Activated CD4-positive, alpha-beta memory T cell treated with anti-CD3 and anti-CD28 coated beads for 36 hours (primary cell): ENCODE data around the gene PSME2. TPM values are rescaled to one million over a fixed set of nuclear protein-coding genes. Genes with fewer than 3 reads are reported as not detected.

Experiments
- CTCF ChIA-PET: fragments of 350-600 bp; sonication (Branson Sonifier 250); formaldehyde crosslinking; loops from one replicate; lab custom pipeline; 2021; ENCODE audit warnings: antibody characterized with exemption, inconsistent platforms; lab: Charles Lee
- POLR2A ChIA-PET: fragments of 350-600 bp; sonication (Branson Sonifier 250); formaldehyde crosslinking; loops from one replicate; lab custom pipeline; 2021; ENCODE audit warnings: antibody characterized with exemption; lab: Charles Lee
- DNase-seq: peaks from one replicate; pipeline ENCODE4 v3.0.0-alpha.2; 2020
- H3K27ac Mint-ChIP-seq: one replicate; pipeline ENCODE4 v1.8.0; 2021; ENCODE audit warnings: mixed read lengths
- H3K27me3 Mint-ChIP-seq: one replicate; pipeline ENCODE4 v1.8.0; 2021; ENCODE audit warnings: mixed read lengths
- H3K36me3 Mint-ChIP-seq: one replicate; pipeline ENCODE4 v1.8.0; 2021; ENCODE audit warnings: mixed read lengths
- H3K4me1 Mint-ChIP-seq: one replicate; pipeline ENCODE4 v1.8.0; 2021; ENCODE audit warnings: low read depth, mixed read lengths
- H3K4me3 Mint-ChIP-seq: one replicate; pipeline ENCODE4 v1.8.0; 2021; ENCODE audit warnings: mild to moderate bottlenecking, mixed read lengths
- H3K9me3 Mint-ChIP-seq: one replicate; pipeline ENCODE4 v1.8.0; 2021; ENCODE audit warnings: mixed read lengths
- intact Hi-C: fragments of 100-400 bp; cut with micrococcal nuclease; formaldehyde crosslinking; loops from one replicate; pipeline ENCODE4 v1.15.1; 2023
- total RNA-seq, 2 experiments: library from RNA; stranded (reverse); gene quantifications; one replicate each; pipeline ENCODE4 v1.2.3, GENCODE V29; 2021

The PSME2 gene
- total RNA-seq, 2 experiments from 2014 or later = 404 to 411 TPM

GRCh38 chr14:24150567-24150966 is 4.2 kb upstream of the PSME2 start:
- no peak overlapping the region for H3K4me3 Mint-ChIP-seq
- no peak for DNase-seq
- ChIA-PET POLR2A (interaction anchor here (3.4 kb wide), 1 partner anchor 10 kb away, joined by 15 read pairs; the partner anchor contains the start of gene IRF9), CTCF (interaction anchor here (0.6 to 3.9 kb wide), 3 partner anchors 10 to 42 kb away, joined by 3 to 31 read pairs (median 3); partner anchors contain the start of gene IRF9)
- peaks cover 29% of the 10 kb centered on the region for H3K4me1 Mint-ChIP-seq
- no peaks in the 10 kb centered on the region for H3K27me3 Mint-ChIP-seq
- peaks cover 47% of the 10 kb centered on the region for H3K36me3 Mint-ChIP-seq
- no peaks in the 10 kb centered on the region for H3K9me3 Mint-ChIP-seq
- intact Hi-C loops = no loop called here
- peak overlapping the region; percentile 39 for H3K27ac Mint-ChIP-seq

DNA sequence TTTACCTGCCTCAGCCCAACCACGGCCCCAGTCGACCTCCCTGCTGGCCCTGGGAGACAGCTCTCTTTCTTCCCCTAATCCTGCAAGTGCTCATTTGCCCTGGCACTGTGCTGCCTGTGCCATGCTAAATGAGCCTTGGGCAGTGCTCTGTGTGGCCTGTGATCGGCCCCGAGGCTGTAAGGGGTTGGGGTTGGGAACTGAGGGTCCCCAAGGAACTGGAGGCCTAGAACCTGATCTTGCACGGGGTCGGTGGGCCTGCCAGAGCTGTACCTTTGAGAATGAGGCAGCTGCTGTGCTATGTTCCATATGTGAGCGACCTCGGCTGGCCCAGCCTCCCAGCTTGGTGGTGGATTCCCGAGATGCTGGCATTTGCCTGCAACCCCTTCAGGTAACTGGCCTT is 3.7 kb upstream of the PSME2 start:
- Mint-ChIP-seq H3K27ac (no peak overlapping the region), H3K4me3 (no peak overlapping the region), H3K36me3 (peaks cover 49% of the 10 kb centered on the region), H3K27me3 (no peaks in the 10 kb centered on the region), H3K9me3 (no peaks in the 10 kb centered on the region), H3K4me1 (peaks cover 34% of the 10 kb centered on the region)
- CTCF ChIA-PET = interaction anchor here (0.6 to 3.9 kb wide), 2 partner anchors 11 to 46 kb away, joined by 3 to 31 read pairs; partner anchors contain the start of genes IRF9 and TM9SF1
- no peak for DNase-seq
- POLR2A ChIA-PET = interaction anchor here (0.8 to 3.4 kb wide), 2 partner anchors 9 to 11 kb away, joined by 3 to 15 read pairs; partner anchors contain the start of genes EMC9 and IRF9
- intact Hi-C loops = no loop called here

DNA sequence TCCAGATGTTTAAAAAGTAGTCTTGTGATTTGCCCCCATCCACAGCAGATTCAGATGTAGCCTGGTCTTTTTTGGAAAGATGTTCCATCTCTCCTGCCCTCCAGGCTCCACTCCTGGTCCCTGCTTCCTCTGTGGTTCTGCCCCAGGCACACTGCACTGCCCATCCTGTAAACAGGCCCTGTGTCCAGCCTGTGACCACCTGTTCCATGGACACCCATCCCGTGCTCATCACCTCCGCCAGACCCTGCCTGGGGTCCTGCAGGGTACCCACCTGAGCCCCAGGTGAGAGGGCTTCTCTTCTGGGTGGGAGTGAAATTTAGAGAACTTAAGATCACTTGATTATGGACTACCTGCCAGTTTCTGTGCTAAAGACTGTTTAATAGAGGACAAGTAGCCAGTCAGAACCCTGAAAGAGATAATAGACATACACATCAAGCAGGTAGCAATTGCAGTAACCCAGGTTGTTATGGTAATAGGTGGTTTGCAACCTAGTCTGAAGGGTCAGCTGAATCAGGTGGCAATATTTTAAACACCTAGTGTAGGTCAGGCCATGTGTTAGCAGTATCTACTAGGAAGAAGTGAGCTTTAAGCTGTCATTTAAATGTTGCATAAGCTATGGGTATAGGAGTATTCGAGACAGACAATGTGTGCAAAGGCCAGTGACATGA is 3.0 kb upstream of the PSME2 start:
- Mint-ChIP-seq H3K4me1 (peaks cover 40% of the 10 kb centered on the region), H3K27me3 (no peaks in the 10 kb centered on the region), H3K27ac (no peak overlapping the region), H3K36me3 (peaks cover 49% of the 10 kb centered on the region), H3K9me3 (no peaks in the 10 kb centered on the region), H3K4me3 (peak overlapping the region; percentile 100)
- DNase-seq = no peak
- POLR2A ChIA-PET = interaction anchor here (0.8 to 4.1 kb wide), 3 partner anchors 8 to 12 kb away, joined by 3 to 60 read pairs (median 15); partner anchors contain the start of genes EMC9 and IRF9
- CTCF ChIA-PET = interaction anchor here (0.6 to 6.3 kb wide), 4 partner anchors 12 to 46 kb away, joined by 3 to 76 read pairs (median 18); partner anchors contain the start of genes IRF9 and TM9SF1
- intact Hi-C loops = loop anchor here (5.0 kb wide), 1 partner anchor 148 kb away; the partner anchor contains the start of genes DHRS1 and NOP9

- intact Hi-C loops = loop anchor here (1.0 to 5.0 kb wide), 9 partner anchors 12 to 283 kb away; partner anchors contain the start of genes CARMIL3, CHMP4A, DCAF11 and DHRS1
- Mint-ChIP-seq H3K27me3 (no peaks in the 10 kb centered on the region), H3K36me3 (peaks cover 58% of the 10 kb centered on the region), H3K9me3 (no peaks in the 10 kb centered on the region), H3K4me1 (peaks cover 52% of the 10 kb centered on the region), H3K4me3 (peak overlapping the region; percentile 100), H3K27ac (peak overlapping the region; percentile 80)
- POLR2A ChIA-PET = interaction anchor here (1.0 to 4.1 kb wide), 8 partner anchors 11 to 163 kb away, joined by 3 to 60 read pairs (median 19); partner anchors contain the start of genes DCAF11, IPO4, IRF9 and NRL
- DNase-seq = peak; percentile 24
- CTCF ChIA-PET = interaction anchor here (1.0 to 6.3 kb wide), 7 partner anchors 10 to 90 kb away, joined by 3 to 76 read pairs (median 5); partner anchors contain the start of genes DCAF11, IRF9, NRL and PSME1
These were observed 1.5 kb upstream of the PSME2 start for GRCh38 chr14:24147761-24148428.

GRCh38 chr14:24146978-24147760 is 759 bp upstream of the PSME2 start, which contains the start of gene RNF31:
Gene RNF31 (plus strand): TSS chr14:24147498. CDS start chr14:24147699, 201 bp downstream.
- Mint-ChIP-seq H3K27ac (peak within 1 kb of the TSS; percentile 99), H3K36me3 (peaks cover 59% of the 10 kb centered on the region), H3K4me3 (peak within 1 kb of the TSS; percentile 100), H3K9me3 (no peaks in the 10 kb centered on the region), H3K27me3 (no peaks in the 10 kb centered on the region), H3K4me1 (peaks cover 56% of the 10 kb centered on the region)
- intact Hi-C loops = loop anchor here (1.0 to 5.0 kb wide), 10 partner anchors 11 to 284 kb away; partner anchors contain the start of genes CARMIL3, CHMP4A, DCAF11 and DHRS1
- POLR2A ChIA-PET = interaction anchor here (0.5 to 4.1 kb wide), 16 partner anchors 9 to 283 kb away, joined by 3 to 60 read pairs (median 4); partner anchors contain the start of genes CBLN3, CHMP4A, DCAF11 and IRF9
- CTCF ChIA-PET = interaction anchor here (1.0 to 6.3 kb wide), 12 partner anchors 8 to 161 kb away, joined by 3 to 76 read pairs (median 6); partner anchors contain the start of genes CIDEB, DCAF11, IRF9 and NRL
- DNase-seq = peak; percentile 99

- ChIA-PET POLR2A (interaction anchor here (0.7 to 4.1 kb wide), 10 partner anchors 9 to 557 kb away, joined by 3 to 60 read pairs (median 12); partner anchors contain the start of genes DCAF11, IRF9, NRL and PCK2), CTCF (interaction anchor here (0.8 to 6.3 kb wide), 11 partner anchors 9 to 162 kb away, joined by 3 to 76 read pairs (median 5); partner anchors contain the start of genes CIDEB, IRF9, PSME1 and TINF2)
- Mint-ChIP-seq H3K27ac (peak overlapping the region; percentile 99), H3K36me3 (peaks cover 60% of the 10 kb centered on the region), H3K4me3 (peak overlapping the region; percentile 100), H3K27me3 (no peaks in the 10 kb centered on the region), H3K9me3 (no peaks in the 10 kb centered on the region), H3K4me1 (peaks cover 58% of the 10 kb centered on the region)
- DNase-seq = no peak
- intact Hi-C loops = loop anchor here (1.0 to 5.0 kb wide), 5 partner anchors 51 to 285 kb away; partner anchors contain the start of genes CARMIL3, DHRS1, GMPR2 and NEDD8
These were observed 539 bp downstream of the PSME2 start for GRCh38 chr14:24145690-24146452.

- ChIA-PET CTCF (interaction anchor here (0.8 to 6.3 kb wide), 5 partner anchors 9 to 55 kb away, joined by 3 to 76 read pairs (median 16); partner anchors contain the start of genes IRF9 and PSME1), POLR2A (interaction anchor here (3.4 to 4.1 kb wide), 5 partner anchors 9 to 51 kb away, joined by 18 to 60 read pairs (median 38); partner anchors contain the start of genes DCAF11, IRF9, NRL and PCK2)
- Mint-ChIP-seq H3K36me3 (peaks cover 56% of the 10 kb centered on the region), H3K27me3 (no peaks in the 10 kb centered on the region), H3K4me1 (peaks cover 53% of the 10 kb centered on the region), H3K27ac (peak overlapping the region; percentile 99), H3K9me3 (no peaks in the 10 kb centered on the region), H3K4me3 (peak overlapping the region; percentile 100)
- DNase-seq = no peak
- intact Hi-C loops = loop anchor here (5.0 kb wide), 1 partner anchor 152 kb away; the partner anchor contains the start of genes DHRS1 and NOP9
These were observed 1.2 kb downstream of the PSME2 start for GRCh38 chr14:24145219-24145618.

DNA sequence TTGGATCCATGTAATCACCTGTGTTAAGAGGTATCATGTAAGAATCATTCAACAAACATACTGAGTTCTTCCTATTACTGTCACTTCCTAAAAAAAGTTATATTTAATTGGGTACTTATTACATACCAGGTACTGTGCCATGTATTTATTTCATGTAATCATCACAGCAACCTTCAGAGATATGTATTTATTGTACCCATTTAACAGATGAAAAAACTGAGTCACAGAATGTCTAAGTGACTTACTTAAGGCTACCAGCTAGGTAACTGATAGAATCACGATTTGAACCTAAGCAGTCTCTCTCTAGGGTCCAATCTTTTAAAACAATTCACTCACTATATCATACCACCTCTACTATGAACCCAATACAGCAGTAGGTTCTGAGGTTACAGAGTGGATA is 2.0 kb downstream of the PSME2 start:
- Mint-ChIP-seq H3K4me3 (peak overlapping the region; percentile 41), H3K27me3 (no peaks in the 10 kb centered on the region), H3K9me3 (no peaks in the 10 kb centered on the region), H3K27ac (peak overlapping the region; percentile 58), H3K4me1 (peaks cover 54% of the 10 kb centered on the region), H3K36me3 (peaks cover 60% of the 10 kb centered on the region)
- intact Hi-C loops = no loop called here
- ChIA-PET CTCF (interaction anchor here (1.5 to 6.3 kb wide), 2 partner anchors 17 to 86 kb away, joined by 3 to 76 read pairs; partner anchors contain the start of gene IRF9), POLR2A (interaction anchor here (4.1 kb wide), 1 partner anchor 30 kb away, joined by 38 read pairs; the partner anchor contains the start of genes DCAF11 and NRL)
- no peak for DNase-seq

- Mint-ChIP-seq H3K27ac (peak overlapping the region; percentile 38), H3K9me3 (no peaks in the 10 kb centered on the region), H3K4me1 (peaks cover 54% of the 10 kb centered on the region), H3K4me3 (no peak overlapping the region), H3K27me3 (no peaks in the 10 kb centered on the region), H3K36me3 (peaks cover 61% of the 10 kb centered on the region)
- CTCF ChIA-PET = interaction anchor here (1.5 to 6.3 kb wide), 2 partner anchors 18 to 85 kb away, joined by 3 to 76 read pairs; partner anchors contain the start of gene IRF9
- no peak for DNase-seq
- POLR2A ChIA-PET = interaction anchor here (1.1 kb wide), 1 partner anchor 52 kb away, joined by 4 read pairs; the partner anchor contains the start of gene TM9SF1
- intact Hi-C loops = no loop called here
These were observed 2.9 kb downstream of the PSME2 start for GRCh38 chr14:24143511-24143910.
